GM12878 (cell line): Measurements from ENCODE around the gene TXNIP. TPM values are rescaled to one million over a fixed set of nuclear protein-coding genes. Genes with fewer than 3 reads are reported as not detected.

Source experiments
- ATAC-seq: fragments of 200-7000 bp; cut with Tn5 transposase; 3 replicates; pipeline ENCODE4 v1.9.1; 2020; ENCODE audit warnings: mild to moderate bottlenecking, moderate library complexity
- BruUV-seq: library from RNA; stranded (reverse); fragments of 400-500 nt; replicated peaks from 2 replicates; lab custom pipeline; 2021; lab: Mats Ljungman, UMichigan
- CTCF ChIA-PET: fragments of 300-600 bp; sonication (Branson Sonifier 250); formaldehyde crosslinking; extraction: SDS; loops from one replicate; lab custom pipeline; 2021; ENCODE audit warnings: inconsistent platforms; lab: Yijun Ruan, JAX
- POLR2A ChIA-PET: fragments of 350-600 bp; formaldehyde crosslinking; extraction: SDS; loops from one replicate; lab custom pipeline; 2021; ENCODE audit warnings: inconsistent platforms; lab: Charles Lee
- RAD21 ChIA-PET: fragments of 300-600 bp; sonication (Branson Sonifier 250); formaldehyde crosslinking; loops from one replicate; lab custom pipeline; 2023; ENCODE audit warnings: antibody characterized with exemption; ENCODE audit not compliant: unreplicated experiment; lab: Charles Lee
- SMC1A ChIA-PET: fragments of 300-600 bp; sonication (Branson Sonifier 250); formaldehyde crosslinking; loops from one replicate; lab custom pipeline; 2023; ENCODE audit not compliant: unreplicated experiment, uncharacterized antibody; lab: Charles Lee
- DNase-seq: peaks from one replicate; pipeline ENCODE4 v3.0.0-alpha.2; 2011; ENCODE audit warnings: low read depth, low spot score
- FAIRE-seq: peaks from 3 replicates; lab custom pipeline; 2011; peaks lifted over from hg19 to GRCh38; lab: Jason Lieb, UNC
- H2AFZ ChIP-seq: 2 replicates; pipeline ENCODE4 v1.6.0; 2011; ENCODE audit warnings: low read depth, low read length, control low read depth; ENCODE audit not compliant: control insufficient read depth
- H3K27ac ChIP-seq: 2 replicates; pipeline ENCODE4 v1.5.1; 2011; ENCODE audit warnings: control low read depth; ENCODE audit not compliant: control insufficient read depth, insufficient read depth
- H3K27me3 ChIP-seq, 2 experiments: replicated peaks in 1 of 2; 2 replicates each; pipeline versions ENCODE4 v1.6.0 to v1.6.1; 2011; ENCODE audit warnings: low read length in 1 of 2; ENCODE audit not compliant: control insufficient read depth in 2 of 2, insufficient read depth in 2 of 2
- H3K36me3 ChIP-seq, 2 experiments: 2 replicates each; pipeline ENCODE4 v1.5.1; 2011; ENCODE audit warnings: low read length in 1 of 2; ENCODE audit not compliant: control insufficient read depth in 2 of 2, insufficient read depth in 2 of 2
- H3K4me1 ChIP-seq: 2 replicates; pipeline ENCODE4 v1.6.1; 2011; ENCODE audit warnings: mild to moderate bottlenecking, low read length, moderate library complexity, mixed read lengths; ENCODE audit not compliant: control insufficient read depth, insufficient read depth
- H3K4me2 ChIP-seq: 2 replicates; pipeline ENCODE4 v1.6.0; 2011; ENCODE audit warnings: control low read depth; ENCODE audit not compliant: control insufficient read depth, insufficient read depth
- H3K4me3 ChIP-seq: fragments of 200-600 bp; sonication (generic); 2 replicates; pipeline ENCODE4 v1.5.1; 2016
- H3K79me2 ChIP-seq: 2 replicates; pipeline ENCODE4 v1.6.0; 2011; ENCODE audit warnings: low read length; ENCODE audit not compliant: control insufficient read depth, insufficient read depth
- H3K9ac ChIP-seq: 2 replicates; pipeline ENCODE4 v1.8.0; 2011; ENCODE audit warnings: low read length, control low read depth, mixed read lengths; ENCODE audit not compliant: control insufficient read depth, insufficient read depth
- H3K9me3 ChIP-seq: replicated peaks from 3 replicates; pipeline ENCODE4 v1.5.1; 2011; ENCODE audit warnings: mild to moderate bottlenecking, low read length; ENCODE audit not compliant: control insufficient read depth, insufficient read depth
- H4K20me1 ChIP-seq: 2 replicates; pipeline ENCODE4 v1.6.0; 2011; ENCODE audit not compliant: control insufficient read depth, insufficient read depth
- CHD4 ChIP-seq: fragments of 200-600 bp; sonication (generic); IDR thresholded peaks from 2 replicates; pipeline ENCODE4 v1.6.1; 2016; ENCODE audit warnings: mild to moderate bottlenecking
- KAT2A ChIP-seq: conservative IDR thresholded peaks from 2 replicates; pipeline ENCODE4 v1.6.1; 2011; ENCODE audit warnings: low read depth, low read length; ENCODE audit not compliant: control insufficient read depth
- ZBTB11 ChIP-seq: fragments of 450-650 bp; formaldehyde crosslinking; IDR thresholded peaks from 2 replicates; pipeline ENCODE4 v1.5.0; 2022; ENCODE audit warnings: mild to moderate bottlenecking, missing genetic modification characterization
- WGBS: methylation state at CpG from one replicate; pipeline ENCODE4 v1.1.6; 2016; ENCODE audit warnings: low lambda C conversion rate; ENCODE audit not compliant: insufficient replicate concordance, insufficient coverage; ENCODE audit errors: missing lambda C conversion rate; 5-methylcytosine and 5-hydroxymethylcytosine counted together
- in situ Hi-C: fragments of 300-500 bp; cut with MboI; formaldehyde crosslinking; loops from 9 replicates; pipeline ENCODE4 v1.14.3; 2018; ENCODE audit warnings: mixed read lengths
- intact Hi-C: fragments of 100-400 bp; cut with micrococcal nuclease; formaldehyde crosslinking; loops from one replicate; pipeline ENCODE4 v1.14.2; 2022; ENCODE audit not compliant: unreplicated experiment
- polyA plus RNA-seq, 11 experiments: library from polyadenylated mRNA; depleted of rRNA in 4 of 11; unstranded in 6 of 11; stranded (reverse) in 5 of 11; fragments of >200 nt; fragmentation: Nextera tagmentation in 4 of 11; fragmentation: Illumina TruSeq in 1 of 11; extraction: Ambion mirVana in 4 of 11; extraction: Trizol in 1 of 11; gene quantifications; 1 replicate in 1 of 11; 2 replicates in 10 of 11; pipeline versions ENCODE4 v1.2.1 to v1.2.3, GENCODE V29; 2011 to 2016; ENCODE audit warnings: inconsistent platforms in 2 of 11, missing spikeins in 2 of 11, low read depth in 1 of 11
- total RNA-seq, 4 experiments: library from RNA; depleted of rRNA in 3 of 4; stranded (reverse); fragments of >200 nt in 3 of 4; fragmentation: Illumina TruSeq in 1 of 4; extraction: Trizol in 1 of 4; gene quantifications; 2 replicates each; pipeline versions ENCODE4 v1.2.1 to v1.2.3, GENCODE V29; 2013 to 2021

The TXNIP gene
- total and polyA plus RNA-seq, 10 of the 15 experiments (the other 5 are each of a cell fraction or from before 2014, with no cell fraction given): 48.7 to 133 (median 107) TPM

GRCh38 chr1:145944532-145944931, 51.8 kb downstream of the TXNIP start:
- Histone ChIP-seq H3K4me1 (no peaks in the 10 kb centered on the region), H2AFZ (no peak overlapping the region), H3K9ac (no peak overlapping the region), H3K4me2 (no peak overlapping the region), H3K79me2 (no peaks in the 10 kb centered on the region), H3K36me3 (peaks cover 0 to 10% of the 10 kb centered on the region in 2 experiments; a peak in 2 of 4 replicates), H3K4me3 (no peak overlapping the region), H3K27ac (no peak overlapping the region), H4K20me1 (no peaks in the 10 kb centered on the region), H3K9me3 (no peaks in the 10 kb centered on the region), H3K27me3 (no peaks in the 10 kb centered on the region)
- ChIA-PET RAD21 (no interaction called here), SMC1A (interaction anchor here (1.5 to 1.6 kb wide), 2 partner anchors 11 to 13 kb away, joined by 3 to 6 read pairs; partner anchors contain the start of gene LIX1L), POLR2A (interaction anchor here (1.8 kb wide), 1 partner anchor 17 kb away, joined by 5 read pairs; the partner anchor contains the start of gene RBM8A), CTCF (interaction anchor here (0.7 to 1.2 kb wide), 2 partner anchors 17 to 97 kb away, joined by 3 read pairs; partner anchors contain the start of gene RBM8A)
- FAIRE-seq (no peak), ATAC-seq (no peak), DNase-seq (no peak)
- intact Hi-C loops (no loop called here), in situ Hi-C loops (no loop called here)
- no TSS peak for BruUV-seq
- TF ChIP-seq CHD4 (no peak), KAT2A (no peak), ZBTB11 (no peak)
- WGBS: 95% methylated on average over 3 of the region's 3 CpGs
